ENCODE measurements around the gene PRKCZ.
A peak's percentile ranks its signal among the peaks of the same experiment; 100 is the strongest.

Gene PRKCZ

DNA sequence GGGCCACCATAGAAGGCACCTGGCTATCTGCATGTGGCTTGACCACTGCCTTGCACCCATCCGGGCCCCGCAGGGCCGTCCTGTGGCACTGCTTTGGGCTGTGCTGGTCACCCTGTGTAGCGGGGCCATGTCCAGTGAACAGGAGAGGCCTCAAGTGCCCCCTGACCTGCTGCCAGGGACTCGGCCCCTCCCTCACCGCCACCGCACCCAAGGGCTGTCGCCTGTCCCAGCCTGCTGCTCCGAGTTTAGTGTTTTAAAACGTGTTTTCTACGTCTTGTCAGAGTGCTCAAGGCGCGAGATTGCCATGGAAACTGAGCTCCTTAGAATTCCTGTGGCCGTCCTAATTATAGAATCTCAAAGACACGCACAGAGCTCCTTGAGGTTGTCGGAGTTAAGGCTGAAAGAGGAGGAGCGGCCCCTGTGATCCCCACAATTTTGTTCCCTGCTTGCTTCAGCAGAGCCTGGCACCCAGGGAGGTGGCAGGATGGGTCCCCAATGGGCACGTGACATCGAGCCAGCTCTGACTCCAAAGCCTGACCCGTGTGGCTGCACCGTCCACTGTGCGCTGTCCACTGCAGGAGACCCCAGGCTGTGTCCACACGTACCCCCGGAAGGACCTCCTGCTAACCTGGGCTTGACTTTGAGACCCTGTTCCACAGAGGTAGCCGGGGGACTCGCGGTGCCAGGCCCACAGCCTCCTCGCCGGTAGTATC lies 78.1 kb downstream of the PRKCZ start:
- no peak for DNase-seq
- no peak overlapping the region for H3K9ac ChIP-seq (ENCODE audit: low read length)
- H2AK5ac ChIP-seq (ENCODE audit: low read length): no peak overlapping the region
- H2BK5ac ChIP-seq (ENCODE audit: low read length): no peak overlapping the region
- H3K36me3 ChIP-seq (ENCODE audit: control insufficient read depth, insufficient read depth, low read length): no peaks in the 10 kb centered on the region
- no peak overlapping the region for H3K23ac ChIP-seq (ENCODE audit: low read length)
- H3K79me1 ChIP-seq (ENCODE audit: low read length): no peaks in the 10 kb centered on the region
- H3K4me3 ChIP-seq (ENCODE audit: low read length): no peak overlapping the region
- no peak overlapping the region for H3K27ac ChIP-seq (ENCODE audit: low read depth, low read length)
- no peaks in the 10 kb centered on the region for H3K27me3 ChIP-seq (ENCODE audit: insufficient read depth, low read length, poor library complexity)
- no peak overlapping the region for H3K4me2 ChIP-seq (ENCODE audit: low read length)
- no peak overlapping the region for H3K18ac ChIP-seq (ENCODE audit: low read length)
- H3K4me1 ChIP-seq (ENCODE audit: control insufficient read depth, low read depth, low read length): peaks cover 4% of the 10 kb centered on the region
- H2BK120ac ChIP-seq (ENCODE audit: low read depth, low read length): no peak overlapping the region
- no peaks in the 10 kb centered on the region for H3K79me2 ChIP-seq (ENCODE audit: control insufficient read depth, insufficient read depth, low read length)
- WGBS (ENCODE audit: extremely low coverage, insufficient coverage, low lambda C conversion rate): no CpG with 5 or more reads among the region's 29 CpGs
- H2BK15ac ChIP-seq (replicated peaks; ENCODE audit: low read depth): no peak overlapping the region
- no peak overlapping the region for H3K56ac ChIP-seq (ENCODE audit: low read length)
- no peak overlapping the region for H4K5ac ChIP-seq (ENCODE audit: low read length)
- H3K4ac ChIP-seq (ENCODE audit: low read depth, low read length): no peak overlapping the region
- H4K8ac ChIP-seq (ENCODE audit: low read depth, low read length): no peak overlapping the region

DNA sequence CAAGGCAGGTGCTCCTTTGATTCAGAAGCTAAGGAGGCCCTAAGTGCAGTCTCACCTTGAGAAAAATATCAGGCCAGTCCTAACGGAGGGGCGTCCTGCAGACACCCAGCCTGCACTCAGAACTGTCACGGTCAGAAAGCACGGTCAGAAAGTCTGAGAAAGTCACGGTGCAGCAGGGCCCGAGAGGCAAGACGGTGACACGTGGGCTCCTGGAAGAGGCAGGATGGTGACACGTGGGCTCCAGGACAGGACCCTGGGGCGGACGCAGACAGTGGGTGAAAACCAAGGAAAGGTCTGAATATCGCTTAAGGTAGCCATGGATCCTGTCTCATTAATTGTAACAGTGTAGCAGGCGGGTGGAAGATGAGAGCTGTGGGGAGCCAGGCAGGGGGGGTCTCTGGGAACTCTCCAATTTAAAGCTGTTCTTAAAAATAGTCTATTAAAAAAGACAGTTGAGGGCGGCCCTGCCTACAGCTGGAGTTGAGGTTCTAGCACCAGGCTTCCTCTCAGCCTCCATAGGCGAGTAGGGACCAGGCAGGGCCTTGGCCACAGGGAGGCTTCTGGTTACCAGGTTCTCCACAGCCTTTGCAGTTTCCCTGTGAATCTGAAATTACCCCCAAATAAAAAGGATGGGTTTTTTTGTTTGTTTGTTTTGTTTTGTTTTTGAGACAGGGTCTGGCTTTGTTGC lies 79.2 kb downstream of the PRKCZ start:
- H2BK5ac ChIP-seq (ENCODE audit: low read length): no peak overlapping the region
- no CpG with 5 or more reads among the region's 15 CpGs for WGBS (ENCODE audit: extremely low coverage, insufficient coverage, low lambda C conversion rate)
- no peak overlapping the region for H3K4me2 ChIP-seq (ENCODE audit: low read length)
- H3K23ac ChIP-seq (ENCODE audit: low read length): no peak overlapping the region
- no peak overlapping the region for H2BK15ac ChIP-seq (replicated peaks; ENCODE audit: low read depth)
- no peak overlapping the region for H3K4me3 ChIP-seq (ENCODE audit: low read length)
- no peak for DNase-seq
- H4K5ac ChIP-seq (ENCODE audit: low read length): no peak overlapping the region
- no peaks in the 10 kb centered on the region for H3K27me3 ChIP-seq (ENCODE audit: insufficient read depth, low read length, poor library complexity)
- H4K8ac ChIP-seq (ENCODE audit: low read depth, low read length): no peak overlapping the region
- no peak overlapping the region for H3K27ac ChIP-seq (ENCODE audit: low read depth, low read length)
- H2AK5ac ChIP-seq (ENCODE audit: low read length): no peak overlapping the region
- H3K9ac ChIP-seq (ENCODE audit: low read length): no peak overlapping the region
- H2BK120ac ChIP-seq (ENCODE audit: low read depth, low read length): no peak overlapping the region
- no peaks in the 10 kb centered on the region for H3K36me3 ChIP-seq (ENCODE audit: control insufficient read depth, insufficient read depth, low read length)
- no peak overlapping the region for H3K18ac ChIP-seq (ENCODE audit: low read length)
- H3K79me1 ChIP-seq (ENCODE audit: low read length): no peaks in the 10 kb centered on the region
- no peak overlapping the region for H3K4ac ChIP-seq (ENCODE audit: low read depth, low read length)
- peaks cover 4% of the 10 kb centered on the region for H3K4me1 ChIP-seq (ENCODE audit: control insufficient read depth, low read depth, low read length)
- no peaks in the 10 kb centered on the region for H3K79me2 ChIP-seq (ENCODE audit: control insufficient read depth, insufficient read depth, low read length)
- H3K56ac ChIP-seq (ENCODE audit: low read length): no peak overlapping the region

DNA sequence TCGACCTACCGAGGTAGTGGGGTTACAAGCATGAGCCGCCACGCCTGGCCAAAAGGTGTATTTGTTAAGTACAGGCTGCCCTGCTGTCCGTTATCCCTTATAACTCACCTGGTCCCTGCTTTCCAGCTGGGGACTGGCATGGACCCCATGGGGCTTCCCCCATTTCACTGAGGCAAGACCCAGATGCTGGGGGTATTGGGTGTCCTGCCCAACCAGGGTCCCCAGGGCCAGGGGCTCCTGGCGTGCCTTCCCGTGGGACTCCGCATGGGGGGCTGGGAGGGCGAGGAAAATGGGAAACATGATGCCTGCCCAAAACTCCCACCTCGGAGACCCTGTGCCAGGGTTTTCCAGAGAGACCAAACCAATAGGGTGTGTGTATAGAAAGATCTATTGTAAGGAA lies 79.9 kb downstream of the PRKCZ start:
- H4K8ac ChIP-seq (ENCODE audit: low read depth, low read length): no peak overlapping the region
- H3K4ac ChIP-seq (ENCODE audit: low read depth, low read length): no peak overlapping the region
- no peak overlapping the region for H4K5ac ChIP-seq (ENCODE audit: low read length)
- no peaks in the 10 kb centered on the region for H3K36me3 ChIP-seq (ENCODE audit: control insufficient read depth, insufficient read depth, low read length)
- H3K79me1 ChIP-seq (ENCODE audit: low read length): no peaks in the 10 kb centered on the region
- H3K9ac ChIP-seq (ENCODE audit: low read length): no peak overlapping the region
- no peak overlapping the region for H2AK5ac ChIP-seq (ENCODE audit: low read length)
- H3K27me3 ChIP-seq (ENCODE audit: insufficient read depth, low read length, poor library complexity): no peaks in the 10 kb centered on the region
- no peak overlapping the region for H3K4me2 ChIP-seq (ENCODE audit: low read length)
- H2BK120ac ChIP-seq (ENCODE audit: low read depth, low read length): no peak overlapping the region
- no peak overlapping the region for H3K4me3 ChIP-seq (ENCODE audit: low read length)
- H3K79me2 ChIP-seq (ENCODE audit: control insufficient read depth, insufficient read depth, low read length): no peaks in the 10 kb centered on the region
- no peak overlapping the region for H2BK15ac ChIP-seq (replicated peaks; ENCODE audit: low read depth)
- no peak overlapping the region for H3K18ac ChIP-seq (ENCODE audit: low read length)
- no peak overlapping the region for H3K23ac ChIP-seq (ENCODE audit: low read length)
- DNase-seq: no peak
- H3K56ac ChIP-seq (ENCODE audit: low read length): no peak overlapping the region
- H3K27ac ChIP-seq (ENCODE audit: low read depth, low read length): no peak overlapping the region
- WGBS (ENCODE audit: extremely low coverage, insufficient coverage, low lambda C conversion rate): no CpG with 5 or more reads among the region's 10 CpGs
- no peak overlapping the region for H2BK5ac ChIP-seq (ENCODE audit: low read length)
- peaks cover 4% of the 10 kb centered on the region for H3K4me1 ChIP-seq (ENCODE audit: control insufficient read depth, low read depth, low read length)

DNA sequence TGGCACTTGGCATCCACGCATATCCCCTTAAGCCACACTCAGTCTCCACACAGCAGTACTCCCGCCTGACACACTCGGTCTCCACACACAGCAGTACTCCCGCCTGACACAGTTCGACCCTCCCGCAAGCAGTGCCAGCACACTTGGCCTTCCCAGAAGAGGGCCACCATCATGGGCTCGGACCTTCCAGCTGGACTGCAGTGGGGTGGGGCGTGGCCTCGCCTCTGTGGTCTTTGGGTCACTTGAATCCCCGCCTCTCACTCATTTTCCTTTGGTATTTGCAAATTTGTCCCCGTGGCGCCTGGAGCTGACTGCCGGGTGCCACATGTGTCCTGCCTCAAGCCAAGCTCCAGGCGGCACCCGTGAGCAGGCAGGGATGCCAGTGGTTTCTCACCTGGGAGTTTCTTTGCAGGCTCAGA lies 80.7 kb downstream of the PRKCZ start:
- no peak overlapping the region for H3K18ac ChIP-seq (ENCODE audit: low read length)
- H2AK5ac ChIP-seq (ENCODE audit: low read length): no peak overlapping the region
- H3K36me3 ChIP-seq (ENCODE audit: control insufficient read depth, insufficient read depth, low read length): no peaks in the 10 kb centered on the region
- H3K27ac ChIP-seq (ENCODE audit: low read depth, low read length): no peak overlapping the region
- WGBS (ENCODE audit: extremely low coverage, insufficient coverage, low lambda C conversion rate): no CpG with 5 or more reads among the region's 15 CpGs
- no peak overlapping the region for H2BK5ac ChIP-seq (ENCODE audit: low read length)
- no peak overlapping the region for H3K4ac ChIP-seq (ENCODE audit: low read depth, low read length)
- no peak overlapping the region for H4K8ac ChIP-seq (ENCODE audit: low read depth, low read length)
- H3K56ac ChIP-seq (ENCODE audit: low read length): no peak overlapping the region
- H3K4me2 ChIP-seq (ENCODE audit: low read length): no peak overlapping the region
- no peak overlapping the region for H2BK15ac ChIP-seq (replicated peaks; ENCODE audit: low read depth)
- H4K5ac ChIP-seq (ENCODE audit: low read length): no peak overlapping the region
- H2BK120ac ChIP-seq (ENCODE audit: low read depth, low read length): no peak overlapping the region
- peaks cover 4% of the 10 kb centered on the region for H3K4me1 ChIP-seq (ENCODE audit: control insufficient read depth, low read depth, low read length)
- no peak overlapping the region for H3K23ac ChIP-seq (ENCODE audit: low read length)
- no peak overlapping the region for H3K4me3 ChIP-seq (ENCODE audit: low read length)
- no peak overlapping the region for H3K9ac ChIP-seq (ENCODE audit: low read length)
- H3K79me2 ChIP-seq (ENCODE audit: control insufficient read depth, insufficient read depth, low read length): no peaks in the 10 kb centered on the region
- H3K79me1 ChIP-seq (ENCODE audit: low read length): no peaks in the 10 kb centered on the region
- DNase-seq: no peak
- H3K27me3 ChIP-seq (ENCODE audit: insufficient read depth, low read length, poor library complexity): no peaks in the 10 kb centered on the region

DNA sequence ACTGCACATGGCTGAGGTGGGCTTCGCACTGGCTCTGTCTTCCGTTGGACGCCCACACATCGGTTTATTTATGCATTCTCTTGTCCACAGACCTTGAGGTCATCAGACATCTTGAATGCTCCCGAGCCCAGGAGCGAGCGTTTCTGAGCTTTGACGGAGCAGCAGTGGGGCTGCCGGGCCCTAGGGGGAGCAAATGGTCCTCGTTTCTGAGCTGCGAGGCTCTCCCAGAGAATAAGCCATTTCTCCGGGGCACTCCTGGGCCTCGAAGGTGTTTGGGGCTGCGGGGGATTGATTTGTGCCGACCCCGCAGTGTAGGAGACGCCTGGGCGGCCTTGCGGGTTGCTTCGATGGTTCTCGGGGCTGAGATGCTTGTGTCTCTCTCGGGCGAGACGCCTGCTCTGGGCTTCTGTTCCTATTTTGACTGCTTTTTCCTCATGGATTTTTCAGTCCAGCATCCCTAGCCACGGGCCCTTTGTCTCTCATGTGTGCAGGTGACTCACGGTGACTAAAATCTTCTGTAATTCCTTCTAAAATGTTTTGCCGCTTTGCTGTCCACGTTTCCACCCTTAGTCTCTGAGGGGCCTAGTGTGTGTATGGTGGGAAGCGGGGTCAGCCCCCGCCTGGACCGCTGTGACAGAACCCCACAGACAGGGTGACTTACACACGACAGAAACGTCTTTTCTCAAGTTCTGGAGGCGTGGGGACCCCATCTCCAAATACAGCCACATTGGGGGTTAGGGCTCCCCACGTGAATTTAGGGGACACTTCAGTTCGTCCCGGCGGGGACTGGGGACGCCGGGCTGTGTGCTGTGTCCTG lies 82.2 kb downstream of the PRKCZ start:
- no peak overlapping the region for H3K18ac ChIP-seq (ENCODE audit: low read length)
- peak overlapping the region; percentile 49 for H3K56ac ChIP-seq (ENCODE audit: low read length)
- no peak overlapping the region for H4K8ac ChIP-seq (ENCODE audit: low read depth, low read length)
- no peak overlapping the region for H4K5ac ChIP-seq (ENCODE audit: low read length)
- DNase-seq: peak; percentile 75
- H3K79me1 ChIP-seq (ENCODE audit: low read length): peaks cover 2% of the 10 kb centered on the region
- H3K27me3 ChIP-seq (ENCODE audit: insufficient read depth, low read length, poor library complexity): no peaks in the 10 kb centered on the region
- peak overlapping the region; percentile 74 for H3K4me2 ChIP-seq (ENCODE audit: low read length)
- no peak overlapping the region for H3K27ac ChIP-seq (ENCODE audit: low read depth, low read length)
- peak overlapping the region; percentile 47 for H3K9ac ChIP-seq (ENCODE audit: low read length)
- no peaks in the 10 kb centered on the region for H3K36me3 ChIP-seq (ENCODE audit: control insufficient read depth, insufficient read depth, low read length)
- peak overlapping the region; percentile 23 for H3K4me3 ChIP-seq (ENCODE audit: low read length)
- H3K4ac ChIP-seq (ENCODE audit: low read depth, low read length): no peak overlapping the region
- no peak overlapping the region for H2BK15ac ChIP-seq (replicated peaks; ENCODE audit: low read depth)
- no peak overlapping the region for H2BK5ac ChIP-seq (ENCODE audit: low read length)
- H2BK120ac ChIP-seq (ENCODE audit: low read depth, low read length): no peak overlapping the region
- no CpG with 5 or more reads among the region's 40 CpGs for WGBS (ENCODE audit: extremely low coverage, insufficient coverage, low lambda C conversion rate)
- no peak overlapping the region for H3K23ac ChIP-seq (ENCODE audit: low read length)
- no peaks in the 10 kb centered on the region for H3K79me2 ChIP-seq (ENCODE audit: control insufficient read depth, insufficient read depth, low read length)
- H2AK5ac ChIP-seq (ENCODE audit: low read length): no peak overlapping the region
- H3K4me1 ChIP-seq (ENCODE audit: control insufficient read depth, low read depth, low read length): peaks cover 4% of the 10 kb centered on the region
